Measurements from ENCODE around the gene RBPMS2.

DNA sequence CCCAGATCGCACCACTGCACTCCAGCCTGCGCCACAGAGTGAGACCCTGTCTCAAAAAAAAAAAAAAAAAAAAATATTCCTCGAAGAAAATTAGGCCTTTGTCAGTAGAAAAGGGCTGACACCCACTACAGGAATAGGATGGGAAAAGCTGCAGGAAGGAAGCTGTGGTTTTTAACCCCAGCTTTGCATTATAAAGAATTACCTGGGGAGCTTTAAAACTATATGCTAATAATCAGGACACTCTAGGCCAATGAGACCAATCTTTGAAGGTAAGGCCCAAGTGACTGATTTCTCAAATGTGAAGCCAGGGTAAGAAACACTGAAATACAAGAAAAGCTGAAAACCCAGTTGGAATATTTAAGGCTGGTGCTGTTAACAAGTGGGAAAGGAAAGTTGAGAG, 74.3 kb downstream of the RBPMS2 start:
- TF ChIP-seq, protein P1, sequence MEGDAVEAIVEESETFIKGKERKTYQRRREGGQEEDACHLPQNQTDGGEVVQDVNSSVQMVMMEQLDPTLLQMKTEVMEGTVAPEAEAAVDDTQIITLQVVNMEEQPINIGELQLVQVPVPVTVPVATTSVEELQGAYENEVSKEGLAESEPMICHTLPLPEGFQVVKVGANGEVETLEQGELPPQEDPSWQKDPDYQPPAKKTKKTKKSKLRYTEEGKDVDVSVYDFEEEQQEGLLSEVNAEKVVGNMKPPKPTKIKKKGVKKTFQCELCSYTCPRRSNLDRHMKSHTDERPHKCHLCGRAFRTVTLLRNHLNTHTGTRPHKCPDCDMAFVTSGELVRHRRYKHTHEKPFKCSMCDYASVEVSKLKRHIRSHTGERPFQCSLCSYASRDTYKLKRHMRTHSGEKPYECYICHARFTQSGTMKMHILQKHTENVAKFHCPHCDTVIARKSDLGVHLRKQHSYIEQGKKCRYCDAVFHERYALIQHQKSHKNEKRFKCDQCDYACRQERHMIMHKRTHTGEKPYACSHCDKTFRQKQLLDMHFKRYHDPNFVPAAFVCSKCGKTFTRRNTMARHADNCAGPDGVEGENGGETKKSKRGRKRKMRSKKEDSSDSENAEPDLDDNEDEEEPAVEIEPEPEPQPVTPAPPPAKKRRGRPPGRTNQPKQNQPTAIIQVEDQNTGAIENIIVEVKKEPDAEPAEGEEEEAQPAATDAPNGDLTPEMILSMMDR (IDR thresholded peaks at IDR 0.05): no peak
- TF ChIP-seq ZFX (IDR thresholded peaks at IDR 0.05; ENCODE audit: borderline replicate concordance): no peak

Data from 22Rv1 (cell line).